Activated CD4-positive, CD25-positive, alpha-beta regulatory T cell treated with anti-CD3 and anti-CD28 coated beads, Interleukin-2, amount 50 U/mL, for 24 hours (primary cell): ENCODE data around the gene RAD23A.
"Not testable (repeated sequence)": the region's sequence is repeated elsewhere in the genome, so short reads cannot be mapped to it uniquely, and the experiment has no call there.

Source experiments
- ATAC-seq, 2 donors: fragments of 150-1000 bp; cut with Tn5 transposase; one replicate each; pipeline ENCODE4 v1.10.0; 2021; ENCODE audit warnings: mild to moderate bottlenecking in 1 of 2, moderate library complexity in 1 of 2

Gene RAD23A

DNA sequence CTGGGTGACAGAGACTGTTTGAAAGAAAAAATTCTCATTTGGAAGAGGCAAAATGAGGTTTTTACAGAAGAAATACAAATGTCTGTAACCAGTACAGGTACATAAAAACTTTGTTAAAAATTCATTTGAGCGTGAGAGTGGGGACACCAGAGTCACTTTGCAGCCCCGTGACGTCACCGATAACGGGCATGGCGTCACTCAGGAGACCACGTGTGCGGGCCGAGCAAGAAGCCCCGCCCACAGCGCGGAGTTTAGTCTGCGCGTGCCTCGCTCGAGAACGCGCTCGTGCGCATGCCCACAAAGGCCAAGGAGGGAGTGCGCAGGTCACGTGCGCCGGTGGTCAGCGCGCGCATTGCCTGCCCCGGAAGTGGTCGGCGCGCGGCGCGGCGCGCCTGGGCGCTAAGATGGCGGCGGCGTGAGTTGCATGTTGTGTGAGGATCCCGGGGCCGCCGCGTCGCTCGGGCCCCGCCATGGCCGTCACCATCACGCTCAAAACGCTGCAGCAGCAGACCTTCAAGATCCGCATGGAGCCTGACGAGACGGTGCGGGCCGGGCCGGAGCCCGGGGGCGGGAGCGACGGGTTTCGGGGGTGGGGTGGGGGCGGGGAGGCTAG, at the start of gene RAD23A:
RAD23A (plus strand) TSS at position 384 of the 613 bp plus-strand sequence; CDS start at position 471, 87 bp downstream.
- peak; percentile 74 to 80 for ATAC-seq

GRCh38 chr19:12896460-12896859, 49.2 kb upstream of the RAD23A start:
- ATAC-seq = no peak

DNA sequence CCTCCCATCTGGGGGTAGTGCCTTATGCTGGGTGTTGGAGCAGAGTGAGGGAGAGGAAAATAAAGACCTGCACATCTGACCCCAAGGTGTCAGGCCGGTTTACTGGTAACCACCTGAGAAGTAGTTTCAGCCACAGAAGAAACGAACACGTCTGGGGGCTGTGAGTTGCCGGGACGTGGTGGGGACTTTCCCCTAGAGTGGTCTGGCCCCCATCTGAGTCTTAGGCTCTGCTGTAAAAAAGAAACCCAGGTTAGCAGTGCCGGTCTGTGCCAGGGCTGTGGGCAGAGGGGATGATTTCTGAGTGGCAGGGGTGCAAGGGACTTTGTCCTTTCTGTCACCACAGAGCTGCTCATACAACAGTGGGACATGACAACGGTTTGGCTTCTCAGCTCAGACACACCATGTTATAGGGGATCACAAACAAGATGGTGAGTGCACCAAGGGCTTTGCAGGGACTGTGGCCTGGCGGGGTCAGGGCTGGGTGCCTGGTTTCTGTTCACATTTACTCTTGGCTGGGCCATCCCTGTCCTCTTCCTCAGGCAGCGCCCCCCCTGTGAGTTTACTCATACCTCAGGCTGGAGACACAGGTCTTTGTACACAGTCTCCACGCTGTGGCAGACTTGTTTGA, 45.7 kb upstream of the RAD23A start:
- ATAC-seq = peak; percentile 38 to 48

GRCh38 chr19:12907166-12907565, 38.5 kb upstream of the RAD23A start:
- ATAC-seq = no peak

DNA sequence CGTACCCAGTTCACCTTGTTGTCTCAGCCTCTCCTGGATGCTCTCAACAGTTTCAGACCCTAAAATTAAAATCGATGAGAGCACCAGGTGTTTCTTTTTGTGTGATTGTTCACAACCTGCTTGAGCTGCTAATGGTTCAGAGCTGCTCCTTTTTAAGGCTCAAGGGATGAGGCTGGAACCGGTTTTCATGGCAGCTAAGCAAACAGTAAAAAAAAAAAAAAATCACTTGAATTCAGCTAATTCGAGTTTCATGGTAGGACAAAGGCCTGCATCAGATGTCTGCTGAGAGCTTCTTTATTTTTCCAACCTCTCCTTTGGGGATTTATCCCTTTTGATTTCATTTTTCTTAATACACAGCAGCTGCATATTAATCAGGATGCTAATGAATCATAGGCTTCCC, 33.1 kb upstream of the RAD23A start:
- ATAC-seq = no peak

DNA sequence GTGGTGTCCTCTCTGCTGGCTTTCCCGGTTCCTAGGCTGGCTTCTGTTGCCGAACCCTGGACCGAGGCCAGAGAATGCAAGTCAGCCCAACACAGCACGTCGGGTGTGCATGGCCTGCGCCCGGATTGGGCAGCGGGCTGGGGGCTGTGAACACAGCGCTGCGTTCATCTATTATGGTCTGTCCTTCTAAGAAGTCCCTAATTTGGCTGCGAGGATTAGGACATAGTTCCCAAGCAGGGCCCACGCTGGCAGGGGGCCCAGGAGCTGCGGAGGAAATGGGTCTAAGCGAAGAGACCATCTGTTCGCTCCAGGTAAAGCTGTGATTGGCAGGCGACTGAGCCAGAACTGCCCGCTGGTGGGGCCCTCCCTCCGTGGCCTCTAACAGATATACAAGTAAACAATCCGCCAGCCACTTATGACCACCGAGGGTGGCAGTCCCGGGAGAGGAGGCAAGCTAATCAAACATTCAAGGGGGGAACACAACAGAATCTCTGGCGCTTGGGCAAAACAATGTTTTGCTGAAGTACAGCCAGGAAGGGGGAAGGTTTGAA, 32.6 kb upstream of the RAD23A start:
- ATAC-seq = no peak

DNA sequence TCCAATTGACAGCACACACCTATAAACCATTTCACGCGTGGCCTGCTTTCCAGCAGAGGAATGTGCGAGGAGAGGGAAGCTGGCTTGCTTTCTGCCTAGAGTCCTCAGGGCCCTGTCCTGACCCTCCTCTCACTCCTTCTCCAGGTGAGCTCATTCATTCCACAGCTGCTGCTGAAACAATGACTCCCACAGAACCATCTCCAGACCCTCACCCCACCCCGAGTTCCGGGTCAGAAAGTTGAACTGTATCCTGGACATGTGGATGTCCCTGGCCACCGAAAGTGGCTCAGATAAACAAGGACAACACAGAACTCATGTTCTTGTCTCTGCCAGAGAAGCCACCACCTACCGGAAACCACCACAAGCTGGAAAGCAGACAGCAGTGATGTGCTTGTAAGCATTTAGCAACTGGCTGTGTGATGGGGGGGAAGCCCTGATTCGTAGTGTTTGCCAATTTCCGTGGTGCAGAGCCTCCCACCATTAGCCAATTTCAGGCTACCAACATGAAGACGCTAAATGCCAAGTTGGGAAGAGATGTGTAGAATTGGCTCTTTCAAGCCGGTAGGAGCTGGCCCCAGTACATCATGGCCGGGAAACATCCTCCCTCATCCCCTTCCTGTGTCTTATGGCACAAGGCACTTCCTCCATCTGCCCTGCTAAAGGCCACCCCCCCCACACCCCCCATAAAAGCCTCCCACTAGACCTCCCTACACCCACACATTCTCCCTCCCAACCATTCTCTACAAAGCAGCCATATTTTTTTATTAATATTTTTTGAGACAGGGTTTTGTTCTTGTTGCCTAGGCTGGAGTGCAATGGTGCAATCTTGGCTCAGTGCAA, 31.6 kb upstream of the RAD23A start:
- peak; percentile 38 to 41 for ATAC-seq

DNA sequence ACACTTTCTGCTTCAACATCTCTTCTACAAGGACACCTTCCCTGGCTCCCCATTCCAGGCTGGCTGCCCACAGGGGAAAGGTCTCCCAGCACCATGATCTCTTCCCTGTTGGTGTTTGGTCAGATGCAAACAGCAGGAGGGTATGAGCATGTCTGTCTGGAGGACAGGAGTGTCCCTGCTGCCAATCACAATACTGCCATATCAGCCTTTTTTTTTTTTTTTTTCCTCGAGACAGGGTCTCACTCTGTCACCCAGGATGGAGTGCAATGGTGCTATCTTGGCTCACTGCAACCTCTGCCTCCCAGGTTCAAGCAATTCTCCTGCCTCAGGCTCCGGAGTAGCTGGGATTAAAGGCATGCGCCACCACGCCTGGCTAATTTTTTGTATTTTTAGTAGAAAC, 29.8 kb upstream of the RAD23A start:
- not testable (repeated sequence) for ATAC-seq

- no peak for ATAC-seq
Observed at GRCh38 chr19:12918253-12918652, 27.4 kb upstream of the RAD23A start.

GRCh38 chr19:12921047-12921446, 24.6 kb upstream of the RAD23A start:
- ATAC-seq = no peak

GRCh38 chr19:12922959-12923358, 22.7 kb upstream of the RAD23A start:
- no peak for ATAC-seq

GRCh38 chr19:12924621-12925310, 20.9 kb upstream of the RAD23A start:
- ATAC-seq = no peak

DNA sequence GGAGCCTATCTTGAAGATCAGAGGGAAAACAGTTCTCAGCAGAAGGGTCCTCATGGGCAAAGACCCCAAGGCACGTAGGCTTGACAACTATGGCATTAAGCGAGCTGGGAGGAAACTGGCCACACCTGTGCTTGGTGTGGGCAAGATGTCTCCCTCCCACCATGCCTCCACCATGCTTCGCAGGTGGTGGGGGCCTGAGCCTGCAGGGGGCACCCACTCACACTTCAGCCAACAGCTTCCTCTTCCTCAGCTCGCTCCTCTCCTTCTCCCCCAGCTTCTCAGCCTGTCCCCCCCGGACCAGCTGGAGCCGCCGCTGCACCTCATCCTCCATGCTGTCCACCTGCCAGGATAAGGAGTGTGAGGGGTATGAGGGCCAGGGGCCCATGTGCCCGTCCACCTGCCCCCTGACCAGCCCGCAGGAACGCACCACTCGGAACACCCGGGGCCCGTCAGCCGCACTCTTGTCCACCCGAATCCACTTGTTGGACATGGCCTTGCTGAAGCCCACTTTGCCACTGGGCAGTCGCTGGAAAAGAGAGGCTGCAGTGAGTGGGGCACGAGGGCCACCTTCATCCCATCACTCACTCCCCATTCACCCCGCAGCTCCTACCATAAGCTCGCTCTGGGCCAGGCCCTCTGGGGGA, 15.5 kb upstream of the RAD23A start:
- ATAC-seq = no peak

DNA sequence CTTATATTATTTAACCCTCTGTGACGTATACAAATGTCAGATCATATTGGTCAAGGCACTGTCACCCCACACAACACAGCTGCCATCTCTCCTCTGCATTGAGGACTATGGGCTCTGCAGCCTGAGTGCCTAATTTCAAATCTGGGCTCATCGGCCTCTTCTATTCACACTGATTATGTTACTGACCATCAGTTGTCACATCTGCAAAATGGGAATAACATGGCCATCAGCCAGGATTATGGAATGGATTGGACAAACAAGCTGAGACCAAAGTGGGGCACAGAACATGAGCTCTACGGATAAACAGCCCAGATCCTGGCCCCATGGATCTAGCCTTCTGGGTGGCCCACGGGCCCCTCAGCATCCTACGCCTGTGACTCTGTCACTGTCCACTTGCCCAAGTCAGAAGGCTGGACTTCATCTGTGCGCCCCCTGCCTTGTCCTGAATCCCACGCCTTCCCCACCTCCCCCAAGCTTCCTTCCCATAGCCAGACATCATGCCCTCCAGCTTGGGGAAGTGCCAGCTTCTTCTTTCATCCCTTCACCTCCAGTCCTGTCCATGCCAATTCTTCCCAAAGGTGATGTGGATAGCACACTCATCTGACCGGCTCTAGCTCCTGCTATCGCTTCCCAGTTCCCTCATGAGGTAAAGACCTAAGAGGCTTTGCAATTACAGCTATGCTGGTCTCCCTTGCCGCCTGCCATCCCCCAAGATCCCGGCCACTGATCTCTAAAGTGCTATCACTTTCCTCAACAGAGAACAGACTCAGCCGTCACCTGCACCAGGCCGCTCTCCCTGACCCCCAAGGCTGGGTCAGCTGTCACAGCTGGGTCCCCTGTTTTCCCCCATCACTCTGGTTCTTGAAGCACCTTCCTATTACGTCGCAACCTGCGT, 13.0 kb upstream of the RAD23A start:
- ATAC-seq = no peak

- ATAC-seq = peak; percentile 66 to 72
Observed at GRCh38 chr19:12933287-12934072, 12.2 kb upstream of the RAD23A start, which contains the start of gene FARSA. Gene FARSA, minus strand, starts transcription at chr19:12933711. Its CDS starts 15 bp downstream, at chr19:12933696.

- no peak for ATAC-seq
Observed at GRCh38 chr19:12935071-12935470, 10.6 kb upstream of the RAD23A start.

DNA sequence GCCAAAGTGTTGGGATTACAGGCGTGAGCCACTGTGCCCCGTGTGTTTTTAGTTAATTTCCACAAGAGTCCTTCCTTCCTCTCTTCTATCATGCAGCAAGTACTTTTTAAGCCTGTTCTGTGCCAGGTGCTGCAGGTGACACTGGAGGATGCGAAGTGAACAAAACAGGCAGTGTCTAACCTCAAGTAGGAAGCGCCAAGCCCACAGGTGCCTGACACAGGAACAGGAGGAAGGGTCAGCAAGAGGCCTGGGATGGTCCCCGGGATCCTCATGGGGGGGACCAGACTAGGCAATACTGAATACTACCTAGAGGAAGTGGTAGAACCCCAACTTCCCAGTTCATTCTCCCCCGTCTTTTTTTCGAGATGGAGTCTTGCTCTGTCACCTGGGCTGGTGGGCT, 9.1 kb upstream of the RAD23A start:
- ATAC-seq = no peak

DNA sequence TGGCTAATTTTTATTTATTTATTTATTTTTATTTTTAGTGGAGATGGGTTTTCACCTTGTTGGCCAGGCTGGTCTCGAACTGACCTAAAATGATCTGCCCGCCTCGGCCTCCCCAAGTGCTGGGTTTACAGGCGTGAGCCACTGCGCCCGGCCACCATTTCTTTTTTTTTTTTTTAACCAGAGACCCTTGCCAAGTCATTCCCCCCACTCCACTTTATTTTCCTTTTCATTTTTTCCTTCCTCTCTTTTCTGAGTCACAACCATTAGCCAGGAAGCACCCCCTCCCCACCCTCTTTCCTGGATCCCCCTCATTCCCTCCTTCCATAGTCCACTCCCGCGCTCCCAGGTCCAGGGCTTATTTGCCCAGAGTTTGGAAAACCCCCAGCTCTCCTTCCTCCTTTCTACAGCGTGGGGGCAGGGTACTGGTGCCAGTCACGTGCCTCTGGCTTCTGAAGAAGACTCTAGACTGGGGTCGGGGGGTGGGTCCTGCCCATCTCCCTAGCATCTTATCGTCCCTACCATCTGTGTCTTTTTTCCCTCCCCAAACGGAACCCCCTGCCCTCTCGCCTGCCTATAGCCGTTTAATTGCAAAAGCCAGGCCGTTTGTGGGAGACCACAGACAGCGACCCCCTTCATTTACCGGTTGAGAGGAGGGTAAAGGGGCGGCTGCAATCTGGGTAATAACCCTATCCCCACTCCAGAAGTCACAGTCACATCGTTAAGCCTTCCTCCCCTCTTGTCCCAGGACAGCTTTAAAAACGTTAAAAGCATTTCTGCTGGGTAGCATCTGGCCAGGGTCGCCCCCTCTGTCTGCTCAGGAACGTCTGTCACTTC, 8.4 kb upstream of the RAD23A start:
- ATAC-seq = no peak
